Measurements from ENCODE around the gene BAIAP2L2.

The BAIAP2L2 gene

GRCh38 chr22:38106814-38107578 lies 3.5 kb downstream of the BAIAP2L2 start:
- no peak for DNase-seq

GRCh38 chr22:38104084-38104483 lies 6.4 kb downstream of the BAIAP2L2 start:
- no peak for DNase-seq

GRCh38 chr22:38103641-38104040 lies 6.8 kb downstream of the BAIAP2L2 start:
- DNase-seq = no peak

GRCh38 chr22:38098410-38099249 lies 11.9 kb downstream of the BAIAP2L2 start:
- DNase-seq = no peak

GRCh38 chr22:38097557-38098409 lies 12.7 kb downstream of the BAIAP2L2 start:
- DNase-seq = no peak

GRCh38 chr22:38097058-38097457 lies 13.4 kb downstream of the BAIAP2L2 start:
- DNase-seq = no peak

- DNase-seq = no peak
These were observed 21.0 kb downstream of the BAIAP2L2 start for GRCh38 chr22:38089474-38089851.

GRCh38 chr22:38088629-38089473 lies 21.6 kb downstream of the BAIAP2L2 start:
- DNase-seq = no peak

GRCh38 chr22:38087855-38088254 lies 22.6 kb downstream of the BAIAP2L2 start:
- no peak for DNase-seq

- DNase-seq = no peak
These were observed 23.5 kb downstream of the BAIAP2L2 start for GRCh38 chr22:38086942-38087341.

GRCh38 chr22:38086001-38086845 lies 24.3 kb downstream of the BAIAP2L2 start:
- no peak for DNase-seq

- no peak for DNase-seq
These were observed 25.0 kb downstream of the BAIAP2L2 start for GRCh38 chr22:38085501-38085900.

GRCh38 chr22:38085056-38085455 lies 25.4 kb downstream of the BAIAP2L2 start:
- DNase-seq = no peak

GRCh38 chr22:38083931-38084631 lies 26.4 kb downstream of the BAIAP2L2 start, which contains the start of gene SLC16A8:
SLC16A8 (minus strand) TSS chr22:38084184; CDS start chr22:38082873, 1,311 bp downstream.
- no peak for DNase-seq

- DNase-seq = no peak
These were observed 27.3 kb downstream of the BAIAP2L2 start for GRCh38 chr22:38082986-38083710.

GRCh38 chr22:38081941-38082828 lies 28.3 kb downstream of the BAIAP2L2 start:
- DNase-seq = no peak

- no peak for DNase-seq
These were observed 28.9 kb downstream of the BAIAP2L2 start for GRCh38 chr22:38081636-38081940.

- peak; percentile 54 for DNase-seq
These were observed 29.4 kb downstream of the BAIAP2L2 start for GRCh38 chr22:38080850-38081635.

Data from COR-L47 (cell line).